ENCODE results near the gene FEM1A. TPM values are rescaled to one million over a fixed set of nuclear protein-coding genes. Genes with fewer than 3 reads are reported as not detected.

The FEM1A gene
- total and polyA plus RNA-seq, 2 of the 13 experiments (the other 11 are each of a cell fraction or from before 2014, with no cell fraction given) = 3.2 to 10.8 TPM

GRCh38 chr19:4811328-4812131, 20.0 kb downstream of the FEM1A start (continued):
- TF ChIP-seq LRRFIP1 (CRISPR knock-in tag; conservative IDR thresholded peaks at IDR 0.05) (no peak), ZNF205 (CRISPR knock-in tag; IDR thresholded peaks at IDR 0.05) (no peak), JUND (CRISPR knock-in tag; IDR thresholded peaks at IDR 0.05) (no peak), ZNF234 (CRISPR knock-in tag; conservative IDR thresholded peaks at IDR 0.05) (no peak), HOXA3 (CRISPR knock-in tag; IDR thresholded peaks at IDR 0.05) (no peak), ZNF20 (CRISPR knock-in tag; IDR thresholded peaks at IDR 0.05) (no peak), TSC22D2 (CRISPR knock-in tag; IDR thresholded peaks at IDR 0.05; ENCODE audit: borderline replicate concordance) (no peak), ZNF513 (CRISPR knock-in tag; conservative IDR thresholded peaks at IDR 0.05) (no peak), ELK4 (CRISPR knock-in tag; IDR thresholded peaks at IDR 0.05; ENCODE audit: borderline replicate concordance) (no peak), ZNF484 (CRISPR knock-in tag; IDR thresholded peaks at IDR 0.05; ENCODE audit: borderline replicate concordance, low read depth) (no peak), ZNF75D (CRISPR knock-in tag; IDR thresholded peaks at IDR 0.05; ENCODE audit: borderline replicate concordance) (no peak), NFYB (CRISPR knock-in tag; IDR thresholded peaks at IDR 0.05) (no peak), PRDM10 (CRISPR knock-in tag; IDR thresholded peaks at IDR 0.05; ENCODE audit: low read depth) (no peak), ZNF574 (CRISPR knock-in tag; IDR thresholded peaks at IDR 0.05) (no peak), ELF4 (CRISPR knock-in tag; IDR thresholded peaks at IDR 0.05; ENCODE audit: borderline replicate concordance) (no peak), ZNF577 (CRISPR knock-in tag; IDR thresholded peaks at IDR 0.05; ENCODE audit: borderline replicate concordance, low read depth) (no peak)
